KMS-11 (cell line): ENCODE data around the gene JAG1.
A peak's percentile ranks its signal among the peaks of the same experiment; 100 is the strongest.

Experiments used
- H2AFZ ChIP-seq: fragments of 200-600 bp; sonication (generic); 2 replicates; pipeline ENCODE4 v1.6.1; 2016; ENCODE audit warnings: antibody characterized with exemption, mixed run types, low read depth
- H3K27ac ChIP-seq: fragments of 200-600 bp; sonication (generic); 2 replicates; pipeline ENCODE4 v1.6.1; 2016; ENCODE audit warnings: mild to moderate bottlenecking, mixed run types
- H3K27me3 ChIP-seq: fragments of 200-600 bp; sonication (generic); 2 replicates; pipeline ENCODE4 v1.6.1; 2017; ENCODE audit warnings: mild to moderate bottlenecking, low read depth, mixed run types, moderate library complexity; ENCODE audit not compliant: insufficient read depth
- H3K36me3 ChIP-seq: fragments of 200-600 bp; sonication (generic); 2 replicates; pipeline ENCODE4 v1.6.1; 2017; ENCODE audit warnings: mild to moderate bottlenecking, mixed run types; ENCODE audit not compliant: insufficient read depth
- H3K4me1 ChIP-seq: fragments of 200-600 bp; sonication (generic); 2 replicates; pipeline ENCODE4 v1.6.1; 2016; ENCODE audit warnings: mild to moderate bottlenecking, low read depth, mixed run types; ENCODE audit not compliant: poor library complexity, severe bottlenecking
- H3K4me2 ChIP-seq: fragments of 200-600 bp; sonication (generic); 2 replicates; pipeline ENCODE4 v1.7.0; 2016; ENCODE audit warnings: mild to moderate bottlenecking, mixed run types
- H3K4me3 ChIP-seq: fragments of 200-600 bp; sonication (generic); IDR thresholded peaks from 2 replicates; pipeline ENCODE4 v1.6.1; 2017; ENCODE audit warnings: low read depth, low read length, mixed read lengths; ENCODE audit not compliant: insufficient read depth
- H3K79me2 ChIP-seq: fragments of 200-600 bp; sonication (generic); 2 replicates; pipeline ENCODE4 v1.6.1; 2016; ENCODE audit warnings: low read depth, mixed run types; ENCODE audit not compliant: insufficient read depth
- H3K9ac ChIP-seq: fragments of 200-600 bp; sonication (generic); 2 replicates; pipeline ENCODE4 v1.6.1; 2016; ENCODE audit warnings: mild to moderate bottlenecking, mixed run types
- H4K20me1 ChIP-seq: fragments of 200-600 bp; sonication (generic); 2 replicates; pipeline ENCODE4 v1.6.1; 2016; ENCODE audit warnings: mild to moderate bottlenecking, mixed run types; ENCODE audit not compliant: insufficient read depth
- CTCF ChIP-seq: fragments of 200-600 bp; sonication (generic); conservative IDR thresholded peaks from 2 replicates; pipeline ENCODE4 v1.6.1; 2017; ENCODE audit warnings: low read depth, mild to moderate bottlenecking, antibody characterized with exemption, low read length, moderate library complexity, mixed read lengths

JAG1 gene

GRCh38 chr20:10673842-10674683 is at the start of gene JAG1:
Gene JAG1 (minus strand): TSS chr20:10673999. CDS start chr20:10673530, 469 bp downstream.
- no peaks in the 10 kb centered on the region for H4K20me1 ChIP-seq
- H3K27me3 ChIP-seq = no peaks in the 10 kb centered on the region
- peak within 1 kb of the TSS; percentile 86 for H3K9ac ChIP-seq
- peak within 1 kb of the TSS; percentile 89; the same call in 1 of the 2 replicates for H3K4me2 ChIP-seq
- H3K79me2 ChIP-seq = peaks cover 3% of the 10 kb centered on the region; the same call in 1 of the 2 replicates
- H3K4me3 ChIP-seq = no peak within 1 kb of the TSS
- H3K36me3 ChIP-seq = no peaks in the 10 kb centered on the region
- H3K4me1 ChIP-seq = peaks cover 11% of the 10 kb centered on the region
- TF ChIP-seq CTCF = no peak
- peak within 1 kb of the TSS; percentile 54 for H2AFZ ChIP-seq
- H3K27ac ChIP-seq = peak within 1 kb of the TSS; percentile 94

- Histone ChIP-seq H3K27ac (no peak overlapping the region), H3K4me1 (no peaks in the 10 kb centered on the region), H2AFZ (no peak overlapping the region), H4K20me1 (no peaks in the 10 kb centered on the region), H3K36me3 (no peaks in the 10 kb centered on the region), H3K27me3 (no peaks in the 10 kb centered on the region), H3K9ac (no peak overlapping the region), H3K4me2 (no peak overlapping the region), H3K4me3 (no peak overlapping the region), H3K79me2 (no peaks in the 10 kb centered on the region)
- no peak for TF ChIP-seq CTCF
These were observed 48.2 kb upstream of the JAG1 start for GRCh38 chr20:10721976-10722375.

DNA sequence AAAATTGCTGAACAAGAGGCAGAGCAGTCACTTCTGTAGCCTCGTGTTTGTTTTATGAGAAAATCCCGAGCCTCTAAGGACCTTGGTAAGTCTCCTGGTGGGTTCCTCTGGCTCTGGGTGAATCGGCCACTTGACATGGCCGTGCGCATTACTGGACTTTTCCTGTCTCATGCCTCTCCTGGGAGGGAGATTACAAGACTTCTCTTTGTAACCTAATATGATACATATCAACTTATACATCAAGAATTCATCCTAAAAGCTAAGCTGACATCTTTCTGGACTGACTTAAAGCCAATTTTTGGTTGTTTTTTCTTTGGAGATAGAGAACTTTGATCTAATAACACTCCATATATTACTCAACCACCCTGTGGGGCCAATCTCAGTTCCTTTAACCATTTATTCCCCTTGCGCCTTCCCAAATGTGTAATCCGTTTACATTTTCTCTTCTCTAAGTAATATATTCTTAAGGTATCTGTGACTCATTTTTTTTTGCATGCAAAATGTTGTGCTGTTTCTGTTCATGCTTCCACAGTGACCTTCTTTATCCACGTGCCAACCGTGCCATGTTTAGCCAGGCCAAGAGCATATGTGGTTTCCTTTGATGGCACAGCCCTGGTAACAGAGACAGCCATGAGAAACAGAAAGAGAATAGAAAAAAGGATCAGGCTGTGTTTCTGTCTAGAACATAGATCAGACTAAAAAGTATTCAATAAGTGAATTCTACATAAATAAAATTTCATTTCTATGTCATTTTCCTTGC is 47.5 kb upstream of the JAG1 start:
- H3K4me1 ChIP-seq = no peaks in the 10 kb centered on the region
- H3K27ac ChIP-seq = no peak overlapping the region
- no peak for TF ChIP-seq CTCF
- no peak overlapping the region for H3K4me2 ChIP-seq
- H3K9ac ChIP-seq = no peak overlapping the region
- no peaks in the 10 kb centered on the region for H3K27me3 ChIP-seq
- no peaks in the 10 kb centered on the region for H4K20me1 ChIP-seq
- H3K79me2 ChIP-seq = no peaks in the 10 kb centered on the region
- no peaks in the 10 kb centered on the region for H3K36me3 ChIP-seq
- H3K4me3 ChIP-seq = no peak overlapping the region
- H2AFZ ChIP-seq = no peak overlapping the region

DNA sequence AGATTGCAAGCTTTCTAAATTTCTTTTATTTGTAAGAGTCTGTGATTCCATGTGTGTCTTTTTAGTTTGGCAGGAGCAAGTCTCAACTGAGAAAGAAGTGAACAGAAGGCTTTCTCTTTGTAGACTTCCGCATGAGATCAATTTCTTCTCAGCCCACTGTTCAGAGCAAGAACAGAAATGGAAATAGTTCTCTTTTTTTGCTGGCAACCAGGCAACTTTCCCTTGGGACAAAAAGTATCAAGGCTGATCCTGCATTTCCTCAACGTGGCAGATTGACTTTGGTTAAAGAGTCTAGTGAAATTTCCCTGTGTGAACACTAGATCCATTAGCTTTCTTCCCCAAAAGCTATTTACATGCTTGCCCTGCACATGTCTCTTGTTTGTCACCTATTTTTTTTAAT is 46.8 kb upstream of the JAG1 start:
- Histone ChIP-seq H4K20me1 (no peaks in the 10 kb centered on the region), H2AFZ (no peak overlapping the region), H3K27me3 (no peaks in the 10 kb centered on the region), H3K79me2 (no peaks in the 10 kb centered on the region), H3K27ac (no peak overlapping the region), H3K9ac (no peak overlapping the region), H3K4me3 (no peak overlapping the region), H3K36me3 (no peaks in the 10 kb centered on the region), H3K4me1 (no peaks in the 10 kb centered on the region), H3K4me2 (no peak overlapping the region)
- no peak for TF ChIP-seq CTCF
